HG02885 (cell line): Measurements from ENCODE around the gene C9orf50.

ENCODE experiments used
- ATAC-seq: cut with Tn5 transposase; IDR thresholded peaks from one replicate; pipeline ENCODE4 v1.9.1; 2021; ENCODE audit warnings: mild to moderate bottlenecking; ENCODE audit not compliant: unreplicated experiment, poor library complexity

The C9orf50 gene

GRCh38 chr9:129573977-129574376 lies 46.9 kb downstream of the C9orf50 start:
- no peak for ATAC-seq

- ATAC-seq: no peak
Measured at GRCh38 chr9:129572517-129572916, 48.4 kb downstream of the C9orf50 start.

- ATAC-seq: no peak
Measured at GRCh38 chr9:129572052-129572425, 48.9 kb downstream of the C9orf50 start.

GRCh38 chr9:129571298-129572051 lies 49.4 kb downstream of the C9orf50 start:
- no peak for ATAC-seq

- ATAC-seq: no peak
Measured at GRCh38 chr9:129570450-129571297, 50.2 kb downstream of the C9orf50 start.

GRCh38 chr9:129569502-129570449 lies 51.1 kb downstream of the C9orf50 start:
- ATAC-seq: no peak

- no peak for ATAC-seq
Measured at GRCh38 chr9:129568560-129569501, 52.1 kb downstream of the C9orf50 start.

- no peak for ATAC-seq
Measured at GRCh38 chr9:129567842-129568559, 52.9 kb downstream of the C9orf50 start.

GRCh38 chr9:129567329-129567728 lies 53.6 kb downstream of the C9orf50 start:
- no peak for ATAC-seq

- no peak for ATAC-seq
Measured at GRCh38 chr9:129566563-129567266, 54.2 kb downstream of the C9orf50 start.

GRCh38 chr9:129562917-129563316 lies 58.0 kb downstream of the C9orf50 start:
- no peak for ATAC-seq

- ATAC-seq: no peak
Measured at GRCh38 chr9:129562514-129562913, 58.4 kb downstream of the C9orf50 start.
